Measurements from ENCODE around the gene ADCY1. TPM values are rescaled to one million over a fixed set of nuclear protein-coding genes. Genes with fewer than 3 reads are reported as not detected.
A peak's percentile ranks its signal among the peaks of the same experiment; 100 is the strongest.

ADCY1 gene
- total RNA-seq, 4 donors from 2014 or later: 0.49 to 1.2 (median 0.72) TPM

- no peak for TF ChIP-seq CTCF (IDR thresholded peaks at IDR 0.05)
- TF ChIP-seq POLR2AphosphoS5 (IDR thresholded peaks at IDR 0.05): no peak
- TF ChIP-seq EP300 (IDR thresholded peaks at IDR 0.05): no peak
- no peak for TF ChIP-seq POLR2A (IDR thresholded peaks at IDR 0.05)
- Histone ChIP-seq H3K9me3 (no peaks in the 10 kb centered on the region), H3K27ac (no peak overlapping the region), H3K4me3 (no peak overlapping the region), H3K27me3 (no peaks in the 10 kb centered on the region), H3K4me1 (no peaks in the 10 kb centered on the region), H3K36me3 (no peaks in the 10 kb centered on the region)
- no peak for ATAC-seq
- 50% methylated on average over 1 of the region's 1 CpG; no CpG with 5 or more reads in 1 of the 2 donors for WGBS, 2 donors (ENCODE audit: low coverage in 1 of 2)
These were observed 86.7 kb downstream of the ADCY1 start for GRCh38 chr7:45660901-45661211.

GRCh38 chr7:45661302-45661995 lies 87.3 kb downstream of the ADCY1 start:
- WGBS, 2 donors (ENCODE audit: low coverage in 1 of 2): 80 to 88% methylated on average over 8 to 12 of the region's 16 CpGs
- Histone ChIP-seq H3K4me1 (no peaks in the 10 kb centered on the region), H3K36me3 (no peaks in the 10 kb centered on the region), H3K9me3 (no peaks in the 10 kb centered on the region), H3K27ac (no peak overlapping the region), H3K27me3 (no peaks in the 10 kb centered on the region), H3K4me3 (no peak overlapping the region)
- no peak for ATAC-seq
- no peak for TF ChIP-seq CTCF (IDR thresholded peaks at IDR 0.05)
- TF ChIP-seq POLR2AphosphoS5 (IDR thresholded peaks at IDR 0.05): no peak
- no peak for TF ChIP-seq POLR2A (IDR thresholded peaks at IDR 0.05)
- TF ChIP-seq EP300 (IDR thresholded peaks at IDR 0.05): no peak

- Histone ChIP-seq H3K9me3 (no peaks in the 10 kb centered on the region), H3K4me1 (no peaks in the 10 kb centered on the region), H3K27ac (no peak overlapping the region), H3K27me3 (no peaks in the 10 kb centered on the region), H3K36me3 (no peaks in the 10 kb centered on the region), H3K4me3 (no peak overlapping the region)
- 86% methylated on average over 1 of the region's 6 CpGs; no CpG with 5 or more reads in 1 of the 2 donors for whole genome bisulfite sequencing, 2 donors (ENCODE audit: low coverage in 1 of 2)
- ATAC-seq: no peak
- TF ChIP-seq POLR2A (IDR thresholded peaks at IDR 0.05) (no peak), POLR2AphosphoS5 (IDR thresholded peaks at IDR 0.05) (no peak), EP300 (IDR thresholded peaks at IDR 0.05) (no peak), CTCF (IDR thresholded peaks at IDR 0.05) (no peak)
These were observed 87.8 kb downstream of the ADCY1 start for GRCh38 chr7:45662018-45662417.

GRCh38 chr7:45662540-45663166 lies 88.5 kb downstream of the ADCY1 start:
- Histone ChIP-seq H3K27me3 (no peaks in the 10 kb centered on the region), H3K9me3 (no peaks in the 10 kb centered on the region), H3K27ac (no peak overlapping the region), H3K36me3 (no peaks in the 10 kb centered on the region), H3K4me1 (no peaks in the 10 kb centered on the region), H3K4me3 (no peak overlapping the region)
- 20 to 80% methylated on average over 1 to 4 of the region's 15 CpGs for WGBS, 2 donors (ENCODE audit: low coverage in 1 of 2)
- ATAC-seq: no peak
- TF ChIP-seq POLR2A (IDR thresholded peaks at IDR 0.05): no peak

- H3K9me3 ChIP-seq: no peaks in the 10 kb centered on the region
- no peak overlapping the region for H3K27ac ChIP-seq
- no peak overlapping the region for H3K4me3 ChIP-seq
- no peaks in the 10 kb centered on the region for H3K27me3 ChIP-seq
- no peaks in the 10 kb centered on the region for H3K4me1 ChIP-seq
- TF ChIP-seq CTCF (IDR thresholded peaks at IDR 0.05) (peak in 3 of 4 experiments; percentile 10 to 52 (median 12)), POLR2A (IDR thresholded peaks at IDR 0.05) (no peak)
- WGBS, 2 donors (ENCODE audit: low coverage in 1 of 2): 95 to 96% methylated on average over 4 to 6 of the region's 20 CpGs
- H3K36me3 ChIP-seq: no peaks in the 10 kb centered on the region
- peak; percentile 50 for ATAC-seq
These were observed 89.2 kb downstream of the ADCY1 start for GRCh38 chr7:45663167-45663921.
